Calu3 (cell line): ENCODE data around the gene ADAMTSL4. TPM values are rescaled to one million over a fixed set of nuclear protein-coding genes. Genes with fewer than 3 reads are reported as not detected.
A peak's percentile ranks its signal among the peaks of the same experiment; 100 is the strongest.
"Not testable (repeated sequence)": the region's sequence is repeated elsewhere in the genome, so short reads cannot be mapped to it uniquely, and the experiment has no call there.

Source experiments
- BruUV-seq: library from RNA; stranded (reverse); fragments of 400-500 nt; replicated peaks from 2 replicates; lab custom pipeline; 2021; lab: Mats Ljungman, UMichigan
- CTCF ChIA-PET: fragments of 300-600 bp; sonication (Branson Sonifier 250); formaldehyde crosslinking; loops from one replicate; lab custom pipeline; 2022; ENCODE audit warnings: antibody characterized with exemption; lab: Charles Lee
- DNase-seq: peaks from one replicate; pipeline ENCODE4 v3.0.0; 2022
- H3K27ac Mint-ChIP-seq: one replicate; pipeline ENCODE4 v1.8.0; 2022; ENCODE audit warnings: mixed read lengths; ENCODE audit not compliant: unreplicated experiment
- H3K27me3 Mint-ChIP-seq: one replicate; pipeline ENCODE4 v1.8.0; 2022; ENCODE audit warnings: mixed read lengths; ENCODE audit not compliant: unreplicated experiment
- H3K36me3 Mint-ChIP-seq: one replicate; pipeline ENCODE4 v1.8.0; 2022; ENCODE audit warnings: mild to moderate bottlenecking, moderate library complexity, mixed read lengths; ENCODE audit not compliant: insufficient read depth, unreplicated experiment
- H3K4me1 Mint-ChIP-seq: one replicate; pipeline ENCODE4 v1.8.0; 2022; ENCODE audit warnings: mild to moderate bottlenecking, low read depth, mixed read lengths; ENCODE audit not compliant: unreplicated experiment
- H3K4me3 Mint-ChIP-seq: one replicate; pipeline ENCODE4 v1.8.0; 2022; ENCODE audit warnings: mild to moderate bottlenecking, low read depth, moderate library complexity, mixed read lengths; ENCODE audit not compliant: unreplicated experiment
- H3K9me3 Mint-ChIP-seq: one replicate; pipeline ENCODE4 v1.8.0; 2022; ENCODE audit warnings: low read depth, mixed read lengths; ENCODE audit not compliant: unreplicated experiment
- intact Hi-C: fragments of 100-400 bp; cut with micrococcal nuclease; formaldehyde crosslinking; loops from one replicate; pipeline ENCODE4 v1.10.0; 2022; ENCODE audit not compliant: unreplicated experiment
- total RNA-seq: library from RNA; stranded (reverse); gene quantifications from 2 replicates; pipeline ENCODE4 v1.2.3, GENCODE V29; 2022
- TF ChIP-seq, protein P1 (sequence below): fragments of 200-600 bp; IDR thresholded peaks from one replicate; pipeline ENCODE4 v1.8.0; 2022; ENCODE audit warnings: antibody characterized with exemption; ENCODE audit not compliant: unreplicated experiment

ADAMTSL4 gene
- total RNA-seq, 1 experiment from 2014 or later, result 1.9 TPM

DNA sequence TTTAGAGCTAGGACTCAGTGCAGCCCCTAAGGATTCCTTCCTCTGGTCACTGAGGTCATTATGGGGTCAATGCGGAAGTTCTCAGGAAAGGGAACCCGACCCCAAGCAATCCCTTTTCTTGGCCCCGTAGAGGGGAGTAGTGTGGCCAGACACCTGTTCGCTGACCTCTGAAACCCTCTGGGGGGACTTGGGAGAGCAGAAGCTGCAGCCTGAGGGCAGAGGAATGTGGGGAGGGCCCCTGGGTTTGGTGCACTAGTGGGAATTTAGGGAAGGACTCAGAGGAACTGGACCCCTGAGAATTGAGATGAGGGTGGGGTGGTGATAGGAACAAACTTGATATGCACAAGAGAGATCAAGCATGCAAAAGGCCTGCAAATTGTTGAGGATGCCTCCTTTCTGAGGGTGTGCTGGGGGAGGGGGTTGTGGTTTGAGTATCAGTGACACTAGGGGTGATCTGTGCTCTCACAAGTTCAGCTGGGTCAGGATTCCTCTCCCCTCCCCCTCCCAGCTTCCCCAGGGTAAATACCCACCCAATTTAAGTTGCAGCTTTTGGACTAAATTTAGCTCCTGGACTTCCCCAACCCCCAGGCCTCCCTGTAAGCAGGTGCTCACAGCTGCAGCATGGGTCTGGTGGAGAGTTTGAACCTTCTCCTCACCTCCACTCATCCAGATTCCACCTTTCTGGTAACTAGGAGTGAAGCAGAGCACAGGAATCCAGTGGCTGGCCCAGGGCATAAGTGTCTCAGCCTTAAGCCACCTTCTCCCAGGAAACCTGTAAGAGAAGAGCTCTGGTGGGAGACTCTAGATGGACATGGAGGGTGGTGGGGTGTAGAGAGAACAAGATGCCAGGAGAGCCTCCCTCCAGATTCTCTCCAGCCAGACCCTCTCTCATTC lies 13.5 kb downstream of the ADAMTSL4 start:
- Mint-ChIP-seq H3K4me3 (peak overlapping the region; percentile 75), H3K36me3 (peaks cover 78% of the 10 kb centered on the region), H3K27ac (peak overlapping the region; percentile 95), H3K27me3 (no peaks in the 10 kb centered on the region), H3K4me1 (peaks cover 58% of the 10 kb centered on the region), H3K9me3 (no peaks in the 10 kb centered on the region)
- no TSS peak for BruUV-seq
- intact Hi-C loops, result loop anchor here (1.0 to 10.0 kb wide), 5 partner anchors 14 to 415 kb away; partner anchors contain the start of gene GOLPH3L
- no peak for DNase-seq
- CTCF ChIA-PET, result interaction anchor here (0.6 to 3.9 kb wide), 10 partner anchors 10 to 250 kb away, joined by 3 to 24 read pairs (median 4); partner anchors contain the start of genes ENSA, FALEC and MCL1
- TF ChIP-seq, protein P1, sequence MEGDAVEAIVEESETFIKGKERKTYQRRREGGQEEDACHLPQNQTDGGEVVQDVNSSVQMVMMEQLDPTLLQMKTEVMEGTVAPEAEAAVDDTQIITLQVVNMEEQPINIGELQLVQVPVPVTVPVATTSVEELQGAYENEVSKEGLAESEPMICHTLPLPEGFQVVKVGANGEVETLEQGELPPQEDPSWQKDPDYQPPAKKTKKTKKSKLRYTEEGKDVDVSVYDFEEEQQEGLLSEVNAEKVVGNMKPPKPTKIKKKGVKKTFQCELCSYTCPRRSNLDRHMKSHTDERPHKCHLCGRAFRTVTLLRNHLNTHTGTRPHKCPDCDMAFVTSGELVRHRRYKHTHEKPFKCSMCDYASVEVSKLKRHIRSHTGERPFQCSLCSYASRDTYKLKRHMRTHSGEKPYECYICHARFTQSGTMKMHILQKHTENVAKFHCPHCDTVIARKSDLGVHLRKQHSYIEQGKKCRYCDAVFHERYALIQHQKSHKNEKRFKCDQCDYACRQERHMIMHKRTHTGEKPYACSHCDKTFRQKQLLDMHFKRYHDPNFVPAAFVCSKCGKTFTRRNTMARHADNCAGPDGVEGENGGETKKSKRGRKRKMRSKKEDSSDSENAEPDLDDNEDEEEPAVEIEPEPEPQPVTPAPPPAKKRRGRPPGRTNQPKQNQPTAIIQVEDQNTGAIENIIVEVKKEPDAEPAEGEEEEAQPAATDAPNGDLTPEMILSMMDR, result no peak

DNA sequence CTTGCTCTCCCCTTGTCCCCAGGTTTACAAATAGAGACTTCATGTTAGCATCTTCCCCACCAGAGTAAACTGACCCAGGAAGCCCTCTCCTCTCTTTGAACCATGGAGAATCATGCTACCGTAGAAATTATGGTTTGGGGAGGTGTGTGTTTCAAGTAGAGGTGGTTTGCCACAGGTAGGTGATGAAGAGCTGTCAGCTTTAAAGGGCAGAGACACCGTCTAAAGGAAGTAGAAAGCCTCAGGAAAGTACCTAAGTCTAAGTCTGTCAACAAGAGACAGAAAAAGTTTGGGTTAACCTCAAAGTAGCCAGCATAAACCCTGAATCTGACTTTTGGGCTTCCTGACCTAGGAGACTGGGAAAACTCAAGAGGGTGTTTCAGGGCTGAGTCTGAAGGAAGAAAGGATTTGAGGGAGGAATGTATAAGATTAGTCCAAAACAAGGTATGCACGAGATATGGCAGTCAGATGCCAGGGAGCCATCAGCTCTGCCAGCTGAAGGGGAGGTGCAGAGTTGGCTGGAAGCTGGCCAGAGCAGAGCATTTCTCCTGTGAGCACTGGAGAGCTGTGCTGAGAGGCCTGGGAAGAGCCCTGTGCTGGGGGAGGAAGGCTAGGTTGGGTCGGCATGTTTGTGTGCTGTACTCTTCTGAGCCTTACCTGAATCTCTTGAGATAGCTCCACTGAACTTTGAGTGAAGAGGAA lies 14.3 kb downstream of the ADAMTSL4 start:
- intact Hi-C loops, result loop anchor here (1.0 to 10.0 kb wide), 5 partner anchors 13 to 414 kb away; partner anchors contain the start of gene GOLPH3L
- Mint-ChIP-seq H3K36me3 (peaks cover 84% of the 10 kb centered on the region), H3K9me3 (no peaks in the 10 kb centered on the region), H3K4me1 (peaks cover 66% of the 10 kb centered on the region), H3K4me3 (peak overlapping the region; percentile 75), H3K27me3 (no peaks in the 10 kb centered on the region), H3K27ac (peak overlapping the region; percentile 95)
- CTCF ChIA-PET, result interaction anchor here (0.5 to 1.6 kb wide), 7 partner anchors 9 to 256 kb away, joined by 3 to 5 read pairs (median 3); partner anchors contain the start of gene ENSA
- DNase-seq, result peak; percentile 61
- TF ChIP-seq, protein P1, result no peak
- BruUV-seq, result no TSS peak

DNA sequence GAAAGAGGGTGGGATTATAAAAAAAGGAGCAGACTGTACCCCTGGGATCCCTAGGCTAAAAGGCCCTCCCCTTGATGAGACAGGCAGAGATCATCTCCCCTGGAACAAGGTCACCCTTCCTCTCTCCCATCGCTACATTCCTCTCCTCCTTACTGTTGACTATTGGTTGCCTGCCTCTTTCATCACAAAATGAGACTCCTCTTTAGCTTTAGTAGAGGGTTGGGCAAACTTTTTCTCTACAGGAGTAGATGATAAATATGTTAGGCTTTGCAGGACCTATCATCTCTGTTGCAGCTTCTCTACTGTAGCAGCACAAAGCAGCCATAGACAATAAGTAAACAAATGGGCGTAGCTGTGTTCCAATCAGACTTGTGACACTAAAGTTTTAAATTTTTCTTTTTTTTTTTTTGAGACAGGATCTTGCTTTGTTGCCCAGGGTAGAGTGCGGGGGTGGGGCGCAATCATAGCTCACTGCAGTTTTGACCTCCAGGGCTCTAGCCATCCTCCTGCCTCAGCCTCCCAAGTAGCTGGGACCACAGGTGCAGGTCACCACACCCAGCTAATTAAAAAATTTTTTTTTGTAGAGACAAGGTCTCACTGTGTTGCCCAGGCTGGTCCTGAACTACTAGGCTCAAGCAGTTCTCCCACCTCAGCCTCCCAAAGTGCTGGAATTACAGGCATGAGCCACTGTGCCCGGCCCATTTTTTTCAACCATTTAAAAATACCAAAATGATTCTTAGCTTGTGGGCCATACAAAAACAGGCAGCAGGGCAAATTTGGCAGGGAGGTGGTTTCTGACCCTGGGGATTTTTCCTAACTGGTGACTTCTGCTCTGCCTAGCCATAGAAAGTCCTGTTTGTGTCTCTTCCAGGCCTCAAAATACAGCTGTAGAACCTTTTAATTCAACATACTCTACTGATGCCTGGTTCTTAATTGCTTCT lies 15.1 kb downstream of the ADAMTSL4 start:
- Mint-ChIP-seq H3K27me3 (no peaks in the 10 kb centered on the region), H3K27ac (peak overlapping the region; percentile 95), H3K9me3 (no peaks in the 10 kb centered on the region), H3K4me1 (peaks cover 74% of the 10 kb centered on the region), H3K4me3 (peak overlapping the region; percentile 75), H3K36me3 (peaks cover 92% of the 10 kb centered on the region)
- BruUV-seq, result no TSS peak
- TF ChIP-seq, protein P1, result no peak
- intact Hi-C loops, result loop anchor here (5.0 to 10.0 kb wide), 3 partner anchors 130 to 413 kb away; partner anchors contain the start of gene GOLPH3L
- CTCF ChIA-PET, result interaction anchor here (0.5 to 1.6 kb wide), 5 partner anchors 13 to 65 kb away, joined by 3 to 5 read pairs (median 3); partner anchors contain the start of gene ENSA
- no peak for DNase-seq

DNA sequence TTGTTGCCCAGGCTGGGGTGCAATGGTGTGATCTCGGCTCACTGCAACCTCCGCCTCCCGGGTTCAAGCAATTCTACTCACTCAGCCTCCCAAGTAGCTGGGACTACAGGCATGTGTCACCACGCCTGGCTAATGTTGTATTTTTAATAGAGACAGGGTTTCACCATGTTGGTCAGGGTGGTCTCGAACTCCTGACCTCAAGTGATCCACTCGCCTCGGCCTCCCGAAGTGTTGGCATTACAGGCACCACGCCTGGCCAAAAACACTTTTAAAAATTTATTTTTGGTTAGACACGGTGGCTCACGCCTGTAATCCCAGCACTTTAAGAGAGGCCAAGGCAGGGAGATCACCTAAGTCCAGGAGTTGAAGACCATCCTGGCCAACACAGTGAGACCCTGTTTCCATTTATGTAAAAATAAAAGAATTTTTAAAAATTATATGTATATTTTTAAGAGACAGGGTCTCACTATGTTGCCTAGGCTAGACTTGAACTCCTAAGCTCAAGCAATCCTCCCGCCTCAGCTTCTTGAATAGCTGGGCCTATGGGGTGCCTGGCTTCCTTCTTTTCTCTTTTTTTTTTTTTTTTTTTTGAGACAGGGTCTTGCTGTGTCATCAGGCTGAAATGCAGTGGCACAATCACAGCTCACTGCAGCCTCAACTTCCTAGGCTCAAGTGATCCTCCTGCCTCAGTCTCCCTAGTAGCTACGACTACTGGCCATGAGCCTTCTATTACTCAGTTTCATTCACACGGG lies 16.2 kb downstream of the ADAMTSL4 start:
- peaks cover 77% of the 10 kb centered on the region for H3K4me1 Mint-ChIP-seq
- peak overlapping the region; percentile 95 for H3K27ac Mint-ChIP-seq
- intact Hi-C loops, result loop anchor here (10.0 kb wide), 1 partner anchor 129 kb away; the partner anchor contains the start of gene GOLPH3L
- BruUV-seq, DNase-seq, H3K27me3 Mint-ChIP-seq, H3K9me3 Mint-ChIP-seq, H3K4me3 Mint-ChIP-seq: not testable (repeated sequence)
- H3K36me3 Mint-ChIP-seq, result peaks cover 93% of the 10 kb centered on the region
- CTCF ChIA-PET, result interaction anchor here (0.6 to 0.7 kb wide), 2 partner anchors 100 to 105 kb away, joined by 4 to 6 read pairs; no protein-coding TSS in a partner anchor
